ENCODE results near the gene TICRR.

TICRR gene

GRCh38 chr15:89675606-89676005, 100.3 kb downstream of the TICRR start:
- no peak for DNase-seq (ENCODE audit: insufficient read length, low spot score)
- no peak for FAIRE-seq
- no peak for TF ChIP-seq POLR2A (IDR thresholded peaks at IDR 0.05; ENCODE audit: low read depth, low read length)
- no peak for TF ChIP-seq POLR2AphosphoS5 (IDR thresholded peaks at IDR 0.05; ENCODE audit: low read depth, low read length)
- no peak for TF ChIP-seq POU2F2 (IDR thresholded peaks at IDR 0.05; ENCODE audit: low read depth, low read length)
- TF ChIP-seq PAX5 (IDR thresholded peaks at IDR 0.05; ENCODE audit: insufficient read depth, low read length, severe bottlenecking), result no peak
- TF ChIP-seq SPI1 (IDR thresholded peaks at IDR 0.05; ENCODE audit: low read depth, low read length), result peak; percentile 50
- TF ChIP-seq TAF1 (IDR thresholded peaks at IDR 0.05; ENCODE audit: low read depth, low read length), result no peak

- FAIRE-seq, result no peak
These were observed 102.1 kb downstream of the TICRR start for GRCh38 chr15:89677381-89677780.

More at GRCh38 chr15:89677381-89677780, 102.1 kb downstream of the TICRR start:
- no peak for DNase-seq (ENCODE audit: insufficient read length, low spot score)
- no peak for TF ChIP-seq POLR2AphosphoS5 (IDR thresholded peaks at IDR 0.05; ENCODE audit: low read depth, low read length)
- no peak for TF ChIP-seq POLR2A (IDR thresholded peaks at IDR 0.05; ENCODE audit: low read depth, low read length)
- TF ChIP-seq TAF1 (IDR thresholded peaks at IDR 0.05; ENCODE audit: low read depth, low read length), result no peak
- no peak for TF ChIP-seq PAX5 (IDR thresholded peaks at IDR 0.05; ENCODE audit: insufficient read depth, low read length, severe bottlenecking)
- no peak for TF ChIP-seq SPI1 (IDR thresholded peaks at IDR 0.05; ENCODE audit: low read depth, low read length)
- TF ChIP-seq POU2F2 (IDR thresholded peaks at IDR 0.05; ENCODE audit: low read depth, low read length), result no peak

Data from GM12891 (cell line).